NCI-H524 treated with DMSO at 0.1 percent for 48 hours (cell line): ENCODE data around the gene YEATS4.

ENCODE experiments used
- DNase-seq: peaks from one replicate; lab custom pipeline; 2025; lab: John Stamatoyannopoulos, UW

YEATS4 gene

DNA sequence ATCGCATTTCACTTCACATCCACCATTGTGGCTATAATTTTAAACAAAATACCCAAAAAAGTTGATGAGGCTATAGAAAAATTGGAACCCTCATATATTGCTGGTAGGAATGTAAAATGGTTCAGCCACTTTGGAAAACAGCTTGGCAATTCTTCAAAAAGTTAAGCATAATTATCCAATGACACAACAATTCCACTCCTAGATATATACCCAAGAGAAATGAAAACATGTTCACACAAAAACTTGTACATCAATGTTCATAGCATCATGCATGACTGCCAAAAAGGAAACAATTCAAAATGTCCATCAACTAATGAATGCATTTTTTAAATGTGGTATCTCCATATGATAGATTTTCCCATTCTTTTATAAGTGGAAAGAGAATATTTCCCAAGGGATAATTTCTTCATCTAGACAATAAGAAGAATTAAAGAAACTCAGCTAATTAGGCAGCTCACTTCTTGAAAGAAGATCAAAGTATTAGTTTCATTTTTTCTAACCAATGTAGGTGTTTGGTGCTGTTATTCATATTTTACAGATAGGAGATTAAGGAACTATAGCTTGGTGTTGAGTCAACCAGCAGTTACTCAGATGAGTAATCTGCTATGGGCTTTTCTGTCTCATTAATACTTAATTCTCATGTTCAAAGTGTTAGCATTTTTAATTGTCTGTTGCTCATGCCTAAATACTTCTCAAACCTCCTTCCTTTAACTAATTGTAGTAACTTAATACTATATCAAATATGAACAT, 32.8 kb downstream of the YEATS4 start:
- no peak for DNase-seq

- no peak for DNase-seq
Observed at GRCh38 chr12:69396041-69396440, 36.5 kb downstream of the YEATS4 start.

GRCh38 chr12:69396963-69397362, 37.4 kb downstream of the YEATS4 start:
- DNase-seq = no peak

- no peak for DNase-seq
Observed at GRCh38 chr12:69397978-69398377, 38.4 kb downstream of the YEATS4 start.

GRCh38 chr12:69401940-69402339, 42.4 kb downstream of the YEATS4 start:
- no peak for DNase-seq

DNA sequence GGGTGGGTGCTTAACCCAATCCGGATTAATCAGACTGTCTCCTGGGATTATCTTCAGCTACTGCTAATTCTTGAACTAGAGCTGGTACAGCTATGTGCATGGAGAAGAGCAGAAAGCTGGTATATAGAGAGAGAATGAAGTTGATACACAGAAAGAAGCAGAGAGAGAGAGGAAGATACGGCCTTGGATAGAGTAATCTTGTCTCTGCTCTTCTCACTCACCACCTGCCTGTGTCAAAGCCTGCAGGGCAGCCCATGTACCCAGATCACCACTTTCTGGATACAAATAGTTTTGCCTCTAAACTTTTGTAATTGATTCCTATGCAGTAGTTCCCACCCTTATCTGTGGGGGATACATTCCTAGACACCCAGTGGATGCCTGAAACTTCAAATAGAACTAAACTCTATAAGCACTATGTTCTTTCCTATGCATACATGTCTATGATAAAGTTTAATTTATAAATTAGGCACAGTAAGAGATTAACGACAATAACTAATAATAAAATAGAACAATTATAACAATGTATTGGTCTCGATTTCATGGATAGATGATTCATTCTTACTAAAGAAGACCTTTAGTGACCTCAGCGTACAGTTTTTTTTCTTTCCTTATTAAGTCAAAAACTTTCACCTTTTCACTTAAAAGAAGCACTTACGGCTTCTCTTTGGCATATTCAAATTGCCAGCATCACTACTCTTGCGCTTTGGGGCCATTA, 45.5 kb downstream of the YEATS4 start:
- DNase-seq = no peak

- DNase-seq = no peak
Observed at GRCh38 chr12:69405566-69405865, 46.0 kb downstream of the YEATS4 start.

DNA sequence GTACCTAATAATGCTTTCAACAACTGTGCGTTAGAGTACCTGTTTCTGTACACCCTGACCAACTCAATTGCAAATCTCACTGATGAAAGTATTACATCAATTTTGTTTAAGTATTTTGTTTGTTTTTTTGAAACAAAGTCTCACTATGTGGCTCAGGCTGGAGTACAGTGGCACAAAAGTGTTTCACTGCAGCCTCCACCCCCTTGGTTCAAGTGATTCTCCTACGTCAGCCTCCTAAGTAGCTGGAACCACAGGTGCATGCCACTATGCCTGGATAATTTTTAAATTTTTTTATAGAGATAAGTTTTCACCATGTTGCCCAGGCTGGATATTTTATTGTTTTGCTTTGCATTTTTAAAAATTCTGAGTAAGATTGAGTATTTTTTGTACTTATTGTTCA, 46.7 kb downstream of the YEATS4 start:
- no peak for DNase-seq

- DNase-seq = no peak
Observed at GRCh38 chr12:69410571-69410970, 51.0 kb downstream of the YEATS4 start.

- DNase-seq = no peak
Observed at GRCh38 chr12:69412655-69413054, 53.1 kb downstream of the YEATS4 start.

DNA sequence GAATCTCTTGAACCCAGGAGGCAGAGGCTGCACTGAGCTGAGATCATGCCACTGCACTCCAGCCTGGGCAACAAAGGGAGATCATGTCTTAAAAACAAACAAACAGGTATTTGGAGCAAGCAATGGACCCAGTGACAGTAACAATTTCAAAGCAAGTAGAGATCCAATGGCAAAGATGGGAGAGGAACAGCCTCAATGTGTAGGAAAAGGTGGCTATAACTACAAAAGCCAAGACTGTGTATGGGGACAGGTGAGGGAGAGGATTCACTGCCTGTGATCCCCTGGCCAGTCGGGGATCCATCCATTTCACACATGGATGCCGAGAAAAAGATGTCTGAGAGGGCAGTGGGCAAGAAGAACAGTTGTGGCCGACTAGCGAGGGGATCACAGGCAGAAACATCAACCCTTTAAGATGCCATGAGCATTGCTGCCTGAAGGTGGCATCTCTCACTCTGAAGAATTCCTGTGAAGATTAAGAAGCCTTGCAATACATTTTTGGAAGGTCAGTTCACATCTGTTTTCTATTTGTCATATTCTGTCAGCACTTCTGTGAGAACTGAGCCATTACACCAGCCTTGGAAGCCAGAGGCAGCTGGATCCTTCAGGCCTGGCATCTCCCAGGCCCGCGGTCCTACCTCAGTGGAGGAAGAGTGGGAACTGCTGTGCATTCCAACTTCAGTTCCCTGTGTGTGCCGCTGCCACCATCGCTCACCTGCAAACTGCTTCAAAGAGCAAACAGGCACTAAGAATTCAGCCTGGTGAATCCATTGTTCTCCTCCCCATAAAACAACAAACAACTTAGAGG, 56.1 kb downstream of the YEATS4 start:
- no peak for DNase-seq

DNA sequence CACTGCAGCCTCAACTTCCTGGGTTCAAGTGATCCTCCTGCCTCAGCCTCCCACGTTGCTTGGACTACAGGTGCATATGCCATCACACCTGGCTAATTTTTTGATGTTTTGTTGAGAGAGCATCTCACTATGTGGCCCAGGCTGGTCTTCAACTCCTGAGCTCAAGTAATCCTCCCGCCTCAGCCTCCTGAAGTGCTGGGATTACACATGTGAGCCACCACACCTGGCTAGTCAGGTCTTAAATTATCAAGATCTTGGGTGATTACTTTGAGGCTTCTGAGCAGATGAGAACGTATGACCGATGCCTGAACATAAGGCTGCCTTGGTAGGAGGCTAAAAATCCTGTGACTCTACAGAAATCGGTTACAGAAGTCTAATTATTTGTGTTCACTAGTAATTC, 57.7 kb downstream of the YEATS4 start:
- DNase-seq = no peak

DNA sequence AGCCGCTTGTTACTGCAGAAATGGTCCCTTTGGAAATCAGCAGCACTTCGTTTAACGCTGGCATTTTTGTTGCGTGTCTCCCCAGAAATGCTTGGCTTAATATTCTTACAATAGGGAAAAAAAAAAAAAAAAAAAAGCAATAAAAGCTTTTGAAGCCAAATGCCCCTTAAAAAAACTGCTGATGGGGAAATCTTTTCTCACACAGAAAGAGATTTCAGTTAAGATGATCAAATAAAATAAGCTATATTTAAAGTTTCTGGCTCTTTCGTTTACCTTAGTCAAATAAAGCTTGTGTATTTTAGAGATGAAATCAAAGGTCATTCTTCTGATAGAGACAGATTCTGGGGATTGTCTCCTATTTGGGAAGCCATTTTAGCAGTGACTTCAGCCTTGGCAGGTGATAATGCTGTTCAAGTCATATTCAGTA, 58.2 kb downstream of the YEATS4 start:
- no peak for DNase-seq

GRCh38 chr12:69419701-69420100, 60.2 kb downstream of the YEATS4 start:
- DNase-seq = no peak

DNA sequence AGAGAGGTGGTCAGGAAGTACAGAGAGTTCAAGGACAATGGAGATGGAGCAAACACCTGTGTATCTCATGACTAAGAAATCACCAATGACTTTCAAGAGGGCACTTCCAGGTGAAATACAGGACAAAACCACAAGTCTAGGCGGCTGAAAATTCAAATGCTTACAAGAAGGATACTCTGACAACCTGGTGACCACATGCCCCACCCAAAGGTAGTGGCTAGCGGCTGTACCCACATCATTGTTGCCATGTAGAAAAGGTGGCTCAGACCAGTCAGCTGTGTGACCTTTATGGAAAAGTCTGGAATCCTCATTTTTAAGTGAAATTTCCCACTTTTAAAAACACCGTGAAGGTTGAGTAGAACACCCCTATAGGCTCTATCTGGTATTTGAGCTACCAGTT, 62.0 kb downstream of the YEATS4 start:
- no peak for DNase-seq

DNA sequence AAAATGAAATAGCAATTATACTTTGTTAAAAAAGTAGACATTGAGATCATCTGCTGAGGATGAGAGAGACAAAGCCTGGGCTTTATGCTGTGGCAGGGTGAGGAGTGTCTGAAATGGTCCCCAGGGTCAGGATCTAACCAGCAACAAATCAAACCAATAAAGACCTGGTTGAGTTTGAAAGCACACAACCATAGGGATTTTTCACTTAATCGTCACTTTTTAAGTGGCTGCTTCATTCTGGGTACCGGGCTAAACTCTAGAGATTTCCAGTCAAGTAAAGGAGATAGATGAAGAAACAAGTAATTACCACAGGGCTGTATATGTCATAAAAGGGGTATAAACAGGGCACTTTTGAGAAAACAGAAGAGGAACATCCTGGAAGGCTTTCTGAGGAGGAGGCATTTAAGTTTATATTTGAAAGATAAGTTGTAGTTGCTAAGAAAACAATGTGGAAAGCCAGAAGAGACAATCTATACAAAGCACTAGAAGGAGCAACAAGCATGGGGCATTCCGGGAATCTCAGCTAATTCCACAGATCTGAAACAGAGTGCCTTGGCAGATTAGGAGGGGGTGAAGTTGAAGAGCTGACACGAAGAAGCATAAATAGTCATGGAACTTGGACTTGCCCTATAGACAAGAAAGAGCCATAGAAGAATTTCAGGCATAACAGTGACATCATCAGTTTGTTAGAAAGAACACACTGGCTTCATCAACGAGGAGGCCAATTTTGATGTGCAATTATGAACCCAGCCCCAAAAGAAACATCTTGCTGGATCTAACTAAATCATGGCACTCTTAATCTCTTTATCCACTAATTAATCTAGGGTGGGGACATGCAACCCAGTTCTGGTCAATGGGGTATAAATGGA, 63.7 kb downstream of the YEATS4 start:
- DNase-seq = no peak

DNA sequence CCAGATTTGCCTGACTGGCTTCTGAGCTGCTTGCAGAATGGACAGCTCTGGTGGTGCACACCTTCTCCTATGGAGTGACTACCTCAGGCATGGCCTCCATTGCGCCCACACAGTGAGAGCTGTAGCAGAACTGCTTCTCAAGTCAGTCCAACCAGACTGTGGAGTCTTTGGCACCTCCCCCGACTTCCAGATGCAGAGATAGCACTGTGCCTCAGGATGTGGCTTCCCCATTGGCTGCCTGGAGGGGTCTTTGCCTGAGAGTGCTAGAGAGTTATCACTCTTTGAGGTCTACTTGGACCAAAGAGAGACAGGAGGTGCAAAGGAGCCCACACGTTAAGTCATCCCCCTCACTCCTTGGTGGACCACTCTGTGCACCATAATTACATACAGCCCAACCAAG, 65.9 kb downstream of the YEATS4 start:
- DNase-seq = no peak

- no peak for DNase-seq
Observed at GRCh38 chr12:69428351-69429073, 69.0 kb downstream of the YEATS4 start.

DNA sequence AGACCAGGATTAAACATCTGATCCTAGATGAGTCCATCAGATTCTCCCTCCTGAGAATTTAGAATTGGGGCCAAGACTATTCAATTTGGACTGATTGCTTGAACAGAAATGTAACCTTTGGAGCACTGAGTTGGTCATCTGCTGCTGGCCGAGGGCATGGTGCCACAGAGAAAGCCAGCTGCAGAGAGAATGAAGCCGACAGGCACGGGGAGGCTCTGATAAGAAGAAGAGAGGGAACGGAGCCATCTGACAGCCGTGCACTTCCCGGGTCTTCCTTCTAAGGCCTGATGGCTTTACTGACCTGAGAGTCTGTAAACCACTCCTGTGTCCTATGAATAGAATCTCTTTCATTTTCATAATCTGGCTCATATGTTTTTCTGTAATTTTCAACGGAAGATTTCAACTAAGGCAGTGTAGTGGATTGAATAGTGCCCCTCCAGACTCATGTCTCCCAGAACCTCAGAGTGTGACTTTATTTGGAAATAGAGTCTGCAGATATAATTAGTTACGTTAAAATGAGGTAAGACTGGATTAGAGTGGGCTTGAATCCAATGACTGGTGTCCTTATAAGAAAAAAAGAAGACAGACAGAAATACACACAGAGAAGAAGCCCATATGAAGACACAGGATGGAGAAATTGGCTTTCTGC, 71.5 kb downstream of the YEATS4 start:
- DNase-seq = no peak

DNA sequence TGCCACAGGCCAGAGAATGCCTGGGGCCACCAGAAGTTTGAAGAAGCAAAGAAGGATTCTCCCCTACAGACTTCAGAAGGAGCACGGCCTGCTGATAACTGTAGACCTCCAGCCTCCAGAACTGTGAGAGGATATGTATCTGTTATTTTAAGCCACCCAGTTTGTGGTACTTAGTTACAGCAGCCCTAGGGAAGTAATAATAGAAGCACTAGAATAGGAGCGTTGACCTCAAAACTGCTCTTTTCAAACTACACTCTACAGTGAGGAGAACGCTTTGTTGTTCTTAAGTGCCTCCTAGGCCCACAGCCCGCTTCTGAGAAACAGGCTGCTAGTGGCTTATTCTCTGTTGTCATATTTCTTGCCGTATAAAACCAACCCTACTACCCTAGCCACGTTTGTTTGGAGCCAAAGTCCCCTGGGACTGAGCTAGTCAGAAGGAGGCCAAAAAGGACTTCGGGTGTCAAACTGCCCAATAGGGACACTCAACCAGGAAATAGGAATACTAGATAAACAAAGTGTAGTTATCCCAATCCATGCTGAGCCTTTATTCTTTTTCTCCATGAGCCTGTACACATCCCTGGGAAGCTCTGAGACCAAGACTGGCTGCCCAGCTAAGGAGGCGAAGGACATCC, 72.2 kb downstream of the YEATS4 start:
- DNase-seq = no peak
